PC-3 (cell line): ENCODE data around the gene MOB3A.

Experiments
- CTCF ChIP-seq: fragments of 300-600 bp; sonication (generic); conservative IDR thresholded peaks from 2 replicates; pipeline ENCODE4 v1.5.1; 2017; ENCODE audit warnings: antibody characterized with exemption, low read depth, mild to moderate bottlenecking, low read length
- EZH2 ChIP-seq: fragments of 300-600 bp; sonication (generic); IDR thresholded peaks from one replicate; pipeline ENCODE4 v1.6.1; 2017; ENCODE audit warnings: antibody characterized with exemption, mild to moderate bottlenecking, low read length; ENCODE audit not compliant: unreplicated experiment
- EZH2phosphoT487 ChIP-seq: fragments of 300-600 bp; sonication (generic); IDR thresholded peaks from 2 replicates; pipeline ENCODE4 v1.6.1; 2018; ENCODE audit warnings: mild to moderate bottlenecking, antibody characterized with exemption, low read length, borderline replicate concordance

- TF ChIP-seq CTCF (no peak), EZH2phosphoT487 (no peak), EZH2 (no peak)
Observed at GRCh38 chr19:2127758-2128157, 31.6 kb upstream of the MOB3A start.
